Neural progenitor cell (in vitro differentiated cells): ENCODE data around the gene TNFRSF6B. TPM values are rescaled to one million over a fixed set of nuclear protein-coding genes. Genes with fewer than 3 reads are reported as not detected.

ENCODE experiments used
- DNase-seq: peaks from one replicate; pipeline ENCODE4 v3.0.0-alpha.2; 2016; ENCODE audit warnings: low spot score
- H2AFZ ChIP-seq: fragments of 200-600 bp; sonication (generic); replicated peaks from 2 replicates; pipeline ENCODE4 v1.6.1; 2016; ENCODE audit warnings: antibody characterized with exemption
- H3F3A ChIP-seq: fragments of 200-600 bp; sonication (generic); 2 replicates; pipeline ENCODE4 v1.6.1; 2016; ENCODE audit warnings: antibody characterized with exemption, low read depth
- H3K27ac ChIP-seq: fragments of 200-600 bp; sonication (generic); 2 replicates; pipeline ENCODE4 v1.5.1; 2016; ENCODE audit warnings: mild to moderate bottlenecking
- H3K27me3 ChIP-seq: fragments of 200-600 bp; sonication (generic); 2 replicates; pipeline ENCODE4 v1.6.1; 2016; ENCODE audit warnings: mild to moderate bottlenecking, moderate library complexity
- H3K36me3 ChIP-seq: fragments of 200-600 bp; sonication (generic); 2 replicates; pipeline ENCODE4 v1.5.1; 2016
- H3K4me1 ChIP-seq: fragments of 200-600 bp; sonication (generic); 2 replicates; pipeline ENCODE4 v1.6.1; 2016; ENCODE audit warnings: mixed run types
- H3K4me2 ChIP-seq: fragments of 200-600 bp; sonication (generic); 2 replicates; pipeline ENCODE4 v1.6.1; 2016
- H3K4me3 ChIP-seq: fragments of 200-600 bp; sonication (generic); 2 replicates; pipeline ENCODE4 v1.5.1; 2016
- H3K79me2 ChIP-seq: fragments of 200-600 bp; sonication (generic); 2 replicates; pipeline ENCODE4 v1.6.1; 2016; ENCODE audit warnings: low read depth
- H3K9ac ChIP-seq: fragments of 200-600 bp; sonication (generic); 2 replicates; pipeline ENCODE4 v1.6.1; 2016
- H3K9me3 ChIP-seq: fragments of 200-600 bp; sonication (generic); 2 replicates; pipeline ENCODE4 v1.5.1; 2016; ENCODE audit warnings: low read depth
- H4K20me1 ChIP-seq: fragments of 200-600 bp; sonication (generic); 2 replicates; pipeline ENCODE4 v1.6.1; 2016; ENCODE audit warnings: low read depth
- H3K27ac Mint-ChIP-seq: 3 replicates; pipeline ENCODE4 v1.8.0; 2021; ENCODE audit warnings: mixed read lengths
- H3K27me3 Mint-ChIP-seq: 2 replicates; pipeline ENCODE4 v1.8.0; 2022; ENCODE audit warnings: low read depth, mild to moderate bottlenecking, inconsistent platforms, moderate library complexity, mixed read lengths; ENCODE audit not compliant: insufficient read depth
- H3K36me3 Mint-ChIP-seq: 3 replicates; pipeline ENCODE4 v1.8.0; 2021; ENCODE audit warnings: mixed read lengths
- H3K4me1 Mint-ChIP-seq: 3 replicates; pipeline ENCODE4 v1.8.0; 2021; ENCODE audit warnings: mixed read lengths
- H3K4me3 Mint-ChIP-seq: 3 replicates; pipeline ENCODE4 v1.8.0; 2021; ENCODE audit warnings: mild to moderate bottlenecking, moderate library complexity, mixed read lengths
- H3K9me3 Mint-ChIP-seq: 3 replicates; pipeline ENCODE4 v1.8.0; 2020; ENCODE audit warnings: mixed read lengths
- CTCF ChIP-seq: fragments of 200-600 bp; sonication (generic); IDR thresholded peaks from 2 replicates; pipeline ENCODE4 v1.5.1; 2017; ENCODE audit warnings: antibody characterized with exemption, mild to moderate bottlenecking
- EZH2 ChIP-seq: fragments of 200-600 bp; sonication (generic); IDR thresholded peaks from 2 replicates; pipeline ENCODE4 v1.6.1; 2017; ENCODE audit warnings: antibody characterized with exemption, mild to moderate bottlenecking, moderate library complexity
- EZH2phosphoT487 ChIP-seq: fragments of 200-600 bp; sonication (generic); IDR thresholded peaks from 2 replicates; pipeline ENCODE4 v1.6.1; 2017; ENCODE audit warnings: antibody characterized with exemption
- total RNA-seq: library from RNA; depleted of rRNA; stranded (reverse); fragments of >200 nt; gene quantifications from 2 replicates; pipeline ENCODE4 v1.2.3, GENCODE V29; 2015; ENCODE audit warnings: low replicate concordance

TNFRSF6B gene
- total RNA-seq, 1 donor from 2014 or later, result not detected

- Histone ChIP-seq H3K27me3 (no peaks in the 10 kb centered on the region), H3K36me3 (no peaks in the 10 kb centered on the region), H4K20me1 (peaks cover 14% of the 10 kb centered on the region), H3K9ac (no peak overlapping the region), H3K79me2 (peaks cover 8% of the 10 kb centered on the region), H3K9me3 (no peaks in the 10 kb centered on the region), H3K27ac (peak overlapping the region; percentile 31), H3K4me3 (no peak overlapping the region), H3K4me2 (no peak overlapping the region), H3K4me1 (peaks cover 7% of the 10 kb centered on the region), H2AFZ (no peak overlapping the region), H3F3A (peaks cover 26% of the 10 kb centered on the region)
- no peak overlapping the region for H3K27ac Mint-ChIP-seq
- H3K36me3 Mint-ChIP-seq, result peaks cover 4% of the 10 kb centered on the region
- no peak for DNase-seq
- H3K4me3 Mint-ChIP-seq, result no peak overlapping the region
- peaks cover 2% of the 10 kb centered on the region for H3K4me1 Mint-ChIP-seq
- TF ChIP-seq CTCF, result no peak
- no peak for TF ChIP-seq EZH2phosphoT487
- no peak for TF ChIP-seq EZH2
- no peaks in the 10 kb centered on the region for H3K9me3 Mint-ChIP-seq
- peaks cover 9% of the 10 kb centered on the region for H3K27me3 Mint-ChIP-seq
Measured at GRCh38 chr20:63744574-63745423, 48.3 kb downstream of the TNFRSF6B start.

GRCh38 chr20:63745424-63745805 lies 49.0 kb downstream of the TNFRSF6B start:
- TF ChIP-seq EZH2, result no peak
- TF ChIP-seq EZH2phosphoT487, result no peak
- TF ChIP-seq CTCF, result no peak
- Histone ChIP-seq H3K27me3 (no peaks in the 10 kb centered on the region), H3K9me3 (no peaks in the 10 kb centered on the region)

GRCh38 chr20:63745961-63746731 lies 49.7 kb downstream of the TNFRSF6B start:
- Histone ChIP-seq H3K9ac (no peak overlapping the region), H3K79me2 (peaks cover 7% of the 10 kb centered on the region), H3K4me2 (no peak overlapping the region), H3K4me1 (peaks cover 6% of the 10 kb centered on the region), H3K9me3 (no peaks in the 10 kb centered on the region), H3F3A (peaks cover 16% of the 10 kb centered on the region), H3K27me3 (no peaks in the 10 kb centered on the region), H4K20me1 (peaks cover 8% of the 10 kb centered on the region), H3K4me3 (no peak overlapping the region), H3K27ac (peak overlapping the region; percentile 31), H2AFZ (no peak overlapping the region), H3K36me3 (no peaks in the 10 kb centered on the region)
- Mint-ChIP-seq H3K27ac (peak overlapping the region; percentile 97), H3K36me3 (peaks cover 4% of the 10 kb centered on the region), H3K27me3 (peaks cover 9% of the 10 kb centered on the region), H3K9me3 (no peaks in the 10 kb centered on the region), H3K4me1 (peaks cover 4% of the 10 kb centered on the region), H3K4me3 (peak overlapping the region; percentile 75)
- no peak for TF ChIP-seq EZH2phosphoT487
- TF ChIP-seq CTCF, result no peak
- DNase-seq, result no peak

More at GRCh38 chr20:63745424-63745805, 49.0 kb downstream of the TNFRSF6B start:
- Histone ChIP-seq H3K4me2 (no peak overlapping the region), H3K9ac (no peak overlapping the region), H3K4me3 (no peak overlapping the region), H3K27ac (peak overlapping the region; percentile 31), H3K4me1 (peaks cover 7% of the 10 kb centered on the region), H3K36me3 (no peaks in the 10 kb centered on the region), H3F3A (peaks cover 23% of the 10 kb centered on the region), H2AFZ (no peak overlapping the region), H4K20me1 (peaks cover 14% of the 10 kb centered on the region), H3K79me2 (peaks cover 8% of the 10 kb centered on the region)
- no peak for DNase-seq
- peaks cover 2% of the 10 kb centered on the region for H3K4me1 Mint-ChIP-seq
- peaks cover 4% of the 10 kb centered on the region for H3K36me3 Mint-ChIP-seq
- peaks cover 9% of the 10 kb centered on the region for H3K27me3 Mint-ChIP-seq
- no peak overlapping the region for H3K4me3 Mint-ChIP-seq
- no peaks in the 10 kb centered on the region for H3K9me3 Mint-ChIP-seq
- peak overlapping the region; percentile 97 for H3K27ac Mint-ChIP-seq
